ENCODE measurements around the gene DDX31. TPM values are rescaled to one million over a fixed set of nuclear protein-coding genes. Genes with fewer than 3 reads are reported as not detected.
"Not testable (repeated sequence)": the region's sequence is repeated elsewhere in the genome, so short reads cannot be mapped to it uniquely, and the experiment has no call there.

Gene DDX31
- total RNA-seq, 2 donors from 2014 or later: 8.6 to 15.6 TPM

GRCh38 chr9:132711846-132712245, 42.1 kb upstream of the DDX31 start:
- Histone ChIP-seq H3K27ac (no peak overlapping the region), H3K9me3 (no peaks in the 10 kb centered on the region), H3K27me3 (no peaks in the 10 kb centered on the region), H3K4me3 (no peak overlapping the region), H3K4me1 (no peaks in the 10 kb centered on the region), H3K36me3 (replicated peaks in 1 of 2; ENCODE audit: insufficient read depth in 1 of 2, low read depth in 2 of 2) (no peaks in the 10 kb centered on the region)
- intact Hi-C loops (cut with DNase I): no loop called here
- ATAC-seq (no peak), DNase-seq (no peak)
- 61 to 79% methylated on average over 3 of the region's 3 CpGs for WGBS, 2 donors
- TF ChIP-seq POLR2A (IDR thresholded peaks at IDR 0.05) (no peak), CTCF (IDR thresholded peaks at IDR 0.05) (no peak)

- H3K9me3 ChIP-seq; ATAC-seq; H3K27ac ChIP-seq; H3K4me1 ChIP-seq; H3K4me3 ChIP-seq; intact Hi-C loops (cut with DNase I); DNase-seq; H3K36me3 ChIP-seq (replicated peaks in 1 of 2; ENCODE audit: insufficient read depth in 1 of 2, low read depth in 2 of 2); H3K27me3 ChIP-seq: not testable (repeated sequence)
- 87 to 90% methylated on average over 5 of the region's 5 CpGs for WGBS, 2 donors
Observed at GRCh38 chr9:132711152-132711551, 41.4 kb upstream of the DDX31 start.

- Histone ChIP-seq H3K9me3 (no peaks in the 10 kb centered on the region), H3K27ac (no peak overlapping the region), H3K4me1 (no peaks in the 10 kb centered on the region), H3K4me3 (no peak overlapping the region), H3K36me3 (replicated peaks in 1 of 2; ENCODE audit: insufficient read depth in 1 of 2, low read depth in 2 of 2) (no peaks in the 10 kb centered on the region), H3K27me3 (peaks cover 0 to 3% of the 10 kb centered on the region in 2 donors)
- no peak for ATAC-seq
- DNase-seq: no peak
- TF ChIP-seq CTCF (IDR thresholded peaks at IDR 0.05): no peak
- TF ChIP-seq POLR2A (IDR thresholded peaks at IDR 0.05): no peak
- 75 to 76% methylated on average over 6 of the region's 6 CpGs for WGBS, 2 donors
- intact Hi-C loops (cut with DNase I): no loop called here
Observed at GRCh38 chr9:132710333-132710732, 40.5 kb upstream of the DDX31 start.

- 79 to 81% methylated on average over 20 to 23 of the region's 23 CpGs for WGBS, 2 donors
- ATAC-seq: no peak
Observed at GRCh38 chr9:132708769-132709430, 39.1 kb upstream of the DDX31 start.

GRCh38 chr9:132708239-132708638, 38.5 kb upstream of the DDX31 start:
- WGBS, 2 donors: 71 to 72% methylated on average over 7 to 8 of the region's 8 CpGs
- H3K4me3 ChIP-seq: no peak overlapping the region
- DNase-seq: no peak
- no peaks in the 10 kb centered on the region for H3K4me1 ChIP-seq
- TF ChIP-seq CTCF (IDR thresholded peaks at IDR 0.05) (no peak), POLR2A (IDR thresholded peaks at IDR 0.05) (no peak)
- H3K27ac ChIP-seq: no peak overlapping the region
- no peak for ATAC-seq
- H3K27me3 ChIP-seq: peaks cover 0 to 3% of the 10 kb centered on the region in 2 donors
- H3K9me3 ChIP-seq: no peaks in the 10 kb centered on the region
- H3K36me3 ChIP-seq (replicated peaks in 1 of 2; ENCODE audit: insufficient read depth in 1 of 2, low read depth in 2 of 2): no peaks in the 10 kb centered on the region
- intact Hi-C loops (cut with DNase I): no loop called here

More at GRCh38 chr9:132708769-132709430, 39.1 kb upstream of the DDX31 start:
- Histone ChIP-seq H3K36me3 (replicated peaks in 1 of 2; ENCODE audit: insufficient read depth in 1 of 2, low read depth in 2 of 2) (no peaks in the 10 kb centered on the region), H3K27me3 (peaks cover 0 to 3% of the 10 kb centered on the region in 2 donors), H3K4me1 (no peaks in the 10 kb centered on the region), H3K9me3 (no peaks in the 10 kb centered on the region), H3K27ac (no peak overlapping the region), H3K4me3 (no peak overlapping the region)
- TF ChIP-seq CTCF (IDR thresholded peaks at IDR 0.05) (no peak), POLR2A (IDR thresholded peaks at IDR 0.05) (no peak)
- intact Hi-C loops (cut with DNase I): no loop called here
- no peak for DNase-seq

Measured in body of pancreas (tissue), 4 donors.